Endothelial cell of umbilical vein (primary cell): ENCODE measurements around the gene PHACTR1.

ENCODE experiments used
- FOS ChIP-seq: IDR thresholded peaks from 2 replicates; pipeline ENCODE4 v1.6.1; 2011; ENCODE audit warnings: mild to moderate bottlenecking, low read length, moderate library complexity, borderline replicate concordance; ENCODE audit not compliant: insufficient read depth
- GATA2 ChIP-seq: IDR thresholded peaks from 2 replicates; pipeline ENCODE4 v1.7.0; 2011; ENCODE audit warnings: low read depth, mild to moderate bottlenecking, moderate library complexity, mixed read lengths, low read length; ENCODE audit not compliant: insufficient read length, insufficient read depth
- POLR2A ChIP-seq: IDR thresholded peaks from 2 replicates; pipeline ENCODE4 v1.6.1; 2012; ENCODE audit warnings: low read depth, mild to moderate bottlenecking, control low read depth, low read length
- POLR2AphosphoS5 ChIP-seq: IDR thresholded peaks from 2 replicates; pipeline ENCODE4 v1.6.1; 2012; ENCODE audit warnings: low read depth, mild to moderate bottlenecking, control low read depth, low read length, moderate library complexity; ENCODE audit not compliant: insufficient read depth
- TF ChIP-seq, protein P1 (sequence below), 2 donors: IDR thresholded peaks; 1 replicate in 1 of 2; 2 replicates in 1 of 2; pipeline ENCODE4 v1.5.1; 2011; ENCODE audit warnings: low read length in 2 of 2, mild to moderate bottlenecking in 2 of 2, moderate library complexity in 2 of 2, control low read depth in 1 of 2, inconsistent platforms in 1 of 2, low read depth in 1 of 2; ENCODE audit not compliant: insufficient read depth in 1 of 2; ENCODE audit errors: extremely low read depth in 1 of 2

- TF ChIP-seq, protein P1, sequence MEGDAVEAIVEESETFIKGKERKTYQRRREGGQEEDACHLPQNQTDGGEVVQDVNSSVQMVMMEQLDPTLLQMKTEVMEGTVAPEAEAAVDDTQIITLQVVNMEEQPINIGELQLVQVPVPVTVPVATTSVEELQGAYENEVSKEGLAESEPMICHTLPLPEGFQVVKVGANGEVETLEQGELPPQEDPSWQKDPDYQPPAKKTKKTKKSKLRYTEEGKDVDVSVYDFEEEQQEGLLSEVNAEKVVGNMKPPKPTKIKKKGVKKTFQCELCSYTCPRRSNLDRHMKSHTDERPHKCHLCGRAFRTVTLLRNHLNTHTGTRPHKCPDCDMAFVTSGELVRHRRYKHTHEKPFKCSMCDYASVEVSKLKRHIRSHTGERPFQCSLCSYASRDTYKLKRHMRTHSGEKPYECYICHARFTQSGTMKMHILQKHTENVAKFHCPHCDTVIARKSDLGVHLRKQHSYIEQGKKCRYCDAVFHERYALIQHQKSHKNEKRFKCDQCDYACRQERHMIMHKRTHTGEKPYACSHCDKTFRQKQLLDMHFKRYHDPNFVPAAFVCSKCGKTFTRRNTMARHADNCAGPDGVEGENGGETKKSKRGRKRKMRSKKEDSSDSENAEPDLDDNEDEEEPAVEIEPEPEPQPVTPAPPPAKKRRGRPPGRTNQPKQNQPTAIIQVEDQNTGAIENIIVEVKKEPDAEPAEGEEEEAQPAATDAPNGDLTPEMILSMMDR (IDR thresholded peaks at IDR 0.05; ENCODE audit: extremely low read depth in 1 of 2, insufficient read depth in 1 of 2, low read depth in 1 of 2, low read length in 2 of 2): no peak
- TF ChIP-seq POLR2A: no peak
- TF ChIP-seq POLR2AphosphoS5: no peak
- TF ChIP-seq FOS: no peak
- TF ChIP-seq GATA2: no peak
These were observed 573.8 kb downstream of the PHACTR1 start for GRCh38 chr6:13290335-13290734.
